GM12892 (cell line): ENCODE results near the gene PCGF3.

Experiments
- POLR2A ChIP-seq: IDR thresholded peaks from 2 replicates; pipeline ENCODE4 v1.6.1; 2011; ENCODE audit warnings: low read depth, low read length, control low read depth
- POLR2AphosphoS5 ChIP-seq: IDR thresholded peaks from 2 replicates; pipeline ENCODE4 v1.6.1; 2011; ENCODE audit warnings: low read depth, low read length, control low read depth

GRCh38 chr4:723751-724530 lies 18.3 kb downstream of the PCGF3 start:
- no peak for TF ChIP-seq POLR2A
- TF ChIP-seq POLR2AphosphoS5, result no peak
